Panc1 (cell line): ENCODE data around the gene LRRD1. TPM values are rescaled to one million over a fixed set of nuclear protein-coding genes. Genes with fewer than 3 reads are reported as not detected.

Source experiments
- ATAC-seq: fragments of 200-7000 bp; cut with Tn5 transposase; 2 replicates; pipeline ENCODE4 v1.9.1; 2020; ENCODE audit warnings: mild to moderate bottlenecking, moderate library complexity
- BruUV-seq: library from RNA; stranded (reverse); fragments of 400-500 nt; replicated peaks from 2 replicates; lab custom pipeline; 2021; lab: Mats Ljungman, UMichigan
- CTCF ChIA-PET: fragments of 300-600 bp; sonication (Branson Sonifier 250); formaldehyde crosslinking; loops from one replicate; lab custom pipeline; 2022; ENCODE audit warnings: antibody characterized with exemption; lab: Charles Lee
- POLR2A ChIA-PET: fragments of 300-600 bp; sonication (Branson Sonifier 250); formaldehyde crosslinking; loops from one replicate; lab custom pipeline; 2022; ENCODE audit warnings: antibody characterized with exemption; lab: Charles Lee
- DNase-seq: peaks from one replicate; pipeline ENCODE4 v3.0.0-alpha.2; 2010; ENCODE audit warnings: low read depth, low spot score
- H3K27ac ChIP-seq: 2 replicates; pipeline ENCODE4 v1.5.1; 2011; ENCODE audit warnings: mild to moderate bottlenecking, low read length, inconsistent platforms
- H3K27me3 ChIP-seq: fragments of 200-500 bp; sonication (Bioruptor generic); 2 replicates; pipeline ENCODE4 v1.6.0; 2014; ENCODE audit warnings: low read length, inconsistent platforms; ENCODE audit not compliant: control insufficient read depth, insufficient read depth
- H3K36me3 ChIP-seq: fragments of 200-500 bp; sonication (Bioruptor generic); 2 replicates; pipeline ENCODE4 v1.5.1; 2014; ENCODE audit warnings: inconsistent platforms, mild to moderate bottlenecking, low read length, moderate library complexity; ENCODE audit not compliant: control insufficient read depth, insufficient read depth
- H3K4me1 ChIP-seq: 2 replicates; pipeline ENCODE4 v1.5.1; 2011; ENCODE audit warnings: inconsistent platforms, mild to moderate bottlenecking, low read length, moderate library complexity; ENCODE audit not compliant: control insufficient read depth, insufficient read depth
- H3K4me3 ChIP-seq, 2 experiments: 2 replicates each; pipeline ENCODE4 v1.5.1; 2011 to 2012; ENCODE audit warnings: low read depth in 2 of 2, low read length in 2 of 2, mild to moderate bottlenecking in 2 of 2, inconsistent platforms in 1 of 2, moderate library complexity in 1 of 2
- H3K9me3 ChIP-seq: fragments of 200-500 bp; sonication (Bioruptor generic); 2 replicates; pipeline ENCODE4 v1.5.1; 2014; ENCODE audit warnings: low read depth, mild to moderate bottlenecking, inconsistent platforms, low read length, moderate library complexity; ENCODE audit not compliant: control insufficient read depth, insufficient read depth
- POLR2AphosphoS5 ChIP-seq: IDR thresholded peaks from 2 replicates; pipeline ENCODE4 v1.6.1; 2012; ENCODE audit warnings: mild to moderate bottlenecking, low read depth, low read length, moderate library complexity
- SIN3A ChIP-seq: IDR thresholded peaks from 2 replicates; pipeline ENCODE4 v1.6.1; 2012; ENCODE audit warnings: low read depth, mild to moderate bottlenecking, low read length, moderate library complexity, borderline replicate concordance; ENCODE audit not compliant: insufficient read depth
- TCF7L2 ChIP-seq: IDR thresholded peaks from 2 replicates; pipeline ENCODE4 v1.6.1; 2011; ENCODE audit warnings: mild to moderate bottlenecking, low read depth, low read length, inconsistent platforms
- in situ Hi-C: cut with HindIII; loops from 2 replicates; pipeline ENCODE4 v1.10.0; 2016; ENCODE audit warnings: low sequenced_read_pairs, low pct_unique_long_range_greater_than_20kb
- intact Hi-C: fragments of 100-400 bp; cut with micrococcal nuclease; formaldehyde crosslinking; loops from one replicate; pipeline ENCODE4 v1.10.0; 2022; ENCODE audit not compliant: unreplicated experiment
- total RNA-seq: library from RNA; stranded (reverse); gene quantifications from one replicate; pipeline ENCODE4 v1.2.1, GENCODE V29; 2021; ENCODE audit not compliant: unreplicated experiment
- TF ChIP-seq, protein P1 (sequence below), 2 experiments: IDR thresholded peaks; 2 replicates each; pipeline ENCODE4 v1.6.1; 2011 to 2012; ENCODE audit warnings: low read depth in 2 of 2, control low read depth in 1 of 2, low read length in 1 of 2, mild to moderate bottlenecking in 1 of 2, moderate library complexity in 1 of 2; ENCODE audit not compliant: insufficient read depth in 1 of 2
- TF ChIP-seq, protein P2 (sequence below): fragments of 450-650 bp; IDR thresholded peaks from 2 replicates; pipeline ENCODE4 v1.5.1; 2017; ENCODE audit warnings: mild to moderate bottlenecking

The LRRD1 gene
- total RNA-seq, 1 experiment from 2014 or later, result 0.05 TPM

DNA sequence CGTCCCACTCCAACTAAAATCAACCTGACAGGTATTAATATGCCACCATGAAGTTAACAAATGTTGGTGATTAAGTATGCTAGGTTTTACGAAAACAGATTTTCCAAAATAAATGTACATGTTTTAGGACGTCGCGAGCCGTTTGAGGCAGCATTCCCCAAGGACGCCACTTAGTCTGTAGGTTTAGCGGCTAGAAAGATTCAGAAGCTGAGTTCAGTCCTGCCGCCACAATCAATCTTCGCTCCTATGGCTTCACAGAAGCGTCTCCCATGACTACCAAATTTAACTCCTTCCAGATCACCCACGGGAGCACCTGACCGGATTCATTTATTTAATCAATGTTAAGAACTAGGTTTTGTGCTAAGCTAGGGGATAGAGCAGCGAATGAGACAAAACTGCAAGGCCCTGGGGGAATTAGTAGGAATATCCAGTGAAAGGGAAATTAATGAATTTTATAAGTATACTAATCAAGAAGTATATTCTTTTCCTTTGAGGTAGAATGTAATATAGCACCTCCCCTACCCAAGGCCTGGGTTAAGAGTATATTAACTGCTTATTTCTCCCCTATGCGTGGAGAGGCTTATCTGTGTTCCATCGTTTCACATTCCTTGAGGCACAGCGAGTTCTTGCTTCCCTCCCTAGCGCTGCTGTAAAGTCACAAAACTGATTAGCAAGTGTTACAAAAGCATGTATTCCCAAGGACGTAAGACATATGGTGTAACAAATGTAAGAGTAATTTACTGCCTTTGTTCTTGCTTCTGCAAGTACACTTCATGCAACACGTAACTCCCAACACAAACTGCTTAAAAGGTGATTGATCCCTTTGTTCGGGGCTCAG, 43.7 kb downstream of the LRRD1 start:
- ChIA-PET CTCF (no interaction called here), POLR2A (no interaction called here)
- no peak for ATAC-seq
- Histone ChIP-seq H3K27ac (peak overlapping the region; percentile 90), H3K36me3 (peaks cover 3% of the 10 kb centered on the region; the same call in 1 of the 2 replicates), H3K27me3 (no peaks in the 10 kb centered on the region), H3K4me3 (peak overlapping the region; percentile 91 to 93), H3K4me1 (peaks cover 18% of the 10 kb centered on the region), H3K9me3 (no peaks in the 10 kb centered on the region)
- intact Hi-C loops, result loop anchor here (10.0 kb wide), 1 partner anchor 310 kb away; the partner anchor contains the start of gene GATAD1
- BruUV-seq, result TSS peak; percentile 98
- TF ChIP-seq POLR2AphosphoS5 (no peak), TCF7L2 (no peak), SIN3A (no peak)
- TF ChIP-seq, protein P1, sequence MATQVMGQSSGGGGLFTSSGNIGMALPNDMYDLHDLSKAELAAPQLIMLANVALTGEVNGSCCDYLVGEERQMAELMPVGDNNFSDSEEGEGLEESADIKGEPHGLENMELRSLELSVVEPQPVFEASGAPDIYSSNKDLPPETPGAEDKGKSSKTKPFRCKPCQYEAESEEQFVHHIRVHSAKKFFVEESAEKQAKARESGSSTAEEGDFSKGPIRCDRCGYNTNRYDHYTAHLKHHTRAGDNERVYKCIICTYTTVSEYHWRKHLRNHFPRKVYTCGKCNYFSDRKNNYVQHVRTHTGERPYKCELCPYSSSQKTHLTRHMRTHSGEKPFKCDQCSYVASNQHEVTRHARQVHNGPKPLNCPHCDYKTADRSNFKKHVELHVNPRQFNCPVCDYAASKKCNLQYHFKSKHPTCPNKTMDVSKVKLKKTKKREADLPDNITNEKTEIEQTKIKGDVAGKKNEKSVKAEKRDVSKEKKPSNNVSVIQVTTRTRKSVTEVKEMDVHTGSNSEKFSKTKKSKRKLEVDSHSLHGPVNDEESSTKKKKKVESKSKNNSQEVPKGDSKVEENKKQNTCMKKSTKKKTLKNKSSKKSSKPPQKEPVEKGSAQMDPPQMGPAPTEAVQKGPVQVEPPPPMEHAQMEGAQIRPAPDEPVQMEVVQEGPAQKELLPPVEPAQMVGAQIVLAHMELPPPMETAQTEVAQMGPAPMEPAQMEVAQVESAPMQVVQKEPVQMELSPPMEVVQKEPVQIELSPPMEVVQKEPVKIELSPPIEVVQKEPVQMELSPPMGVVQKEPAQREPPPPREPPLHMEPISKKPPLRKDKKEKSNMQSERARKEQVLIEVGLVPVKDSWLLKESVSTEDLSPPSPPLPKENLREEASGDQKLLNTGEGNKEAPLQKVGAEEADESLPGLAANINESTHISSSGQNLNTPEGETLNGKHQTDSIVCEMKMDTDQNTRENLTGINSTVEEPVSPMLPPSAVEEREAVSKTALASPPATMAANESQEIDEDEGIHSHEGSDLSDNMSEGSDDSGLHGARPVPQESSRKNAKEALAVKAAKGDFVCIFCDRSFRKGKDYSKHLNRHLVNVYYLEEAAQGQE (IDR thresholded peaks at IDR 0.05; ENCODE audit: insufficient read depth in 1 of 2, low read depth in 2 of 2, low read length in 1 of 2), result no peak
- TF ChIP-seq, protein P2, sequence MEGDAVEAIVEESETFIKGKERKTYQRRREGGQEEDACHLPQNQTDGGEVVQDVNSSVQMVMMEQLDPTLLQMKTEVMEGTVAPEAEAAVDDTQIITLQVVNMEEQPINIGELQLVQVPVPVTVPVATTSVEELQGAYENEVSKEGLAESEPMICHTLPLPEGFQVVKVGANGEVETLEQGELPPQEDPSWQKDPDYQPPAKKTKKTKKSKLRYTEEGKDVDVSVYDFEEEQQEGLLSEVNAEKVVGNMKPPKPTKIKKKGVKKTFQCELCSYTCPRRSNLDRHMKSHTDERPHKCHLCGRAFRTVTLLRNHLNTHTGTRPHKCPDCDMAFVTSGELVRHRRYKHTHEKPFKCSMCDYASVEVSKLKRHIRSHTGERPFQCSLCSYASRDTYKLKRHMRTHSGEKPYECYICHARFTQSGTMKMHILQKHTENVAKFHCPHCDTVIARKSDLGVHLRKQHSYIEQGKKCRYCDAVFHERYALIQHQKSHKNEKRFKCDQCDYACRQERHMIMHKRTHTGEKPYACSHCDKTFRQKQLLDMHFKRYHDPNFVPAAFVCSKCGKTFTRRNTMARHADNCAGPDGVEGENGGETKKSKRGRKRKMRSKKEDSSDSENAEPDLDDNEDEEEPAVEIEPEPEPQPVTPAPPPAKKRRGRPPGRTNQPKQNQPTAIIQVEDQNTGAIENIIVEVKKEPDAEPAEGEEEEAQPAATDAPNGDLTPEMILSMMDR, result no peak
- in situ Hi-C loops, result no loop called here
- peak; percentile 27 for DNase-seq

DNA sequence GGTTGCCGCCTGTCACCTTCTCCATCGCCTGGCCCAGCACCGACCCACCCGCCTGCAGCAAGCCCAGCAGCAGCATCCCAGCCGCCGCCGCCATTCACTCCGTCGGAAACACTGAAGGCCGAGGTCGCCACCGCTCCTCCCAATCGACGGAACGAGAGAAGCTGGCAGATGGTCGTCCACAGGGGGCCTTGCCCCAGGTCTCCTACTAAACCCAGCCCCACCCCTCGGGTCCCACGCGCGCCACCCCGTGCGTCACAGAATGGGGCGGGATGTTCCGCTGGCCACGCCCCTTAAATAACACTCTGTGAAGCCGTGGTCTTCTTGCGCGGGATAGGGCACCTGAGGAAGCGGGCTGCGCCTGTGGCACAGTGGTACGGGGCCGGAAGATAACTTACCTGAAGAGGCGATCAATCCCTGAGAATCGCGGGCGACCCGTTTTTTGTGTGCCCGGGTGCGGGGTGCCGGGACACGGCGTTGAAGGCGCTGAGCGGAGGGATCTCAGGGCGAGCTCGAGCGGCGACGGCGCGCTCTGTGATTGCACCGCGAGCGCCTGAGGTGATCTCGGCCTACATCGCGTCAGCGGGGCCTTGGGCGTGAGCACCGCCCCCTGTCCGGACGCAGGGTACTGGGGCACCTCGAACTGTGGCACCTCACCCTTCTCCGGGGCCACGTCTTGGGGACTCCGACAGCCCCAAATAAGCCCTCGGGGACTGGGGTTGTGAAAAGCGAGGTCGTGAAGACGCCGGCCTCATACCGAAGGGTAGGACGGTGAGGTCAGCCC, 44.5 kb downstream of the LRRD1 start, which contains the start of gene CYP51A1:
Gene CYP51A1, minus strand, starts transcription at position 207 of the 781 bp plus-strand sequence. Its CDS starts 113 bp downstream, at position 94.
- peaks cover 10% of the 10 kb centered on the region for H3K36me3 ChIP-seq
- H3K27ac ChIP-seq, result peak within 1 kb of the TSS; percentile 90
- no peaks in the 10 kb centered on the region for H3K9me3 ChIP-seq
- POLR2A ChIA-PET, result interaction anchor here (0.6 kb wide), 1 partner anchor 19 kb away, joined by 4 read pairs; no protein-coding TSS in a partner anchor
- DNase-seq (peak; percentile 81), ATAC-seq (peak; percentile 94)
- peak within 1 kb of the TSS; percentile 91 to 93 for H3K4me3 ChIP-seq
- TF ChIP-seq, protein P1 (IDR thresholded peaks at IDR 0.05; ENCODE audit: insufficient read depth in 1 of 2, low read depth in 2 of 2, low read length in 1 of 2), result no peak
- peak; percentile 80 for TF ChIP-seq TCF7L2
- TF ChIP-seq, protein P2, result no peak
- 0 out of 2 replicates have a peak, but pooled peaks have one; percentile 13 for TF ChIP-seq SIN3A
- peak; percentile 83 for TF ChIP-seq POLR2AphosphoS5
- intact Hi-C loops (loop anchor here (10.0 kb wide), 1 partner anchor 310 kb away; the partner anchor contains the start of gene GATAD1), in situ Hi-C loops (no loop called here)
- CTCF ChIA-PET, result interaction anchor here (0.7 kb wide), 1 partner anchor 256 kb away, joined by 3 read pairs; no protein-coding TSS in a partner anchor
- no peaks in the 10 kb centered on the region for H3K27me3 ChIP-seq
- peaks cover 18% of the 10 kb centered on the region for H3K4me1 ChIP-seq
- BruUV-seq, result no TSS peak
